Vagina (tissue), 2 donors: ENCODE data around the gene OCSTAMP.

ENCODE experiments used
- POLR2A ChIP-seq, 2 donors: fragments of 450-650 bp; IDR thresholded peaks; one replicate each; pipeline ENCODE4 v1.6.1; 2017; ENCODE audit warnings: antibody characterized with exemption in 2 of 2, mild to moderate bottlenecking in 2 of 2, moderate library complexity in 2 of 2
- POLR2AphosphoS5 ChIP-seq, 2 donors: sonication (generic); formaldehyde crosslinking; IDR thresholded peaks; one replicate each; pipeline ENCODE4 v1.9.0; 2017; ENCODE audit warnings: antibody characterized with exemption in 2 of 2, mild to moderate bottlenecking in 2 of 2, low read depth in 1 of 2; ENCODE audit not compliant: insufficient read depth in 1 of 2
- TF ChIP-seq, protein P1 (sequence below), 3 experiments: fragments of 450-650 bp in 2 of 3; fragments of 200-600 bp in 1 of 3; sonication (generic) in 1 of 3; IDR thresholded peaks; one replicate each; pipeline ENCODE4 v1.5.1; 2017 to 2019; ENCODE audit warnings: antibody characterized with exemption in 3 of 3, mild to moderate bottlenecking in 2 of 3, moderate library complexity in 2 of 3

DNA sequence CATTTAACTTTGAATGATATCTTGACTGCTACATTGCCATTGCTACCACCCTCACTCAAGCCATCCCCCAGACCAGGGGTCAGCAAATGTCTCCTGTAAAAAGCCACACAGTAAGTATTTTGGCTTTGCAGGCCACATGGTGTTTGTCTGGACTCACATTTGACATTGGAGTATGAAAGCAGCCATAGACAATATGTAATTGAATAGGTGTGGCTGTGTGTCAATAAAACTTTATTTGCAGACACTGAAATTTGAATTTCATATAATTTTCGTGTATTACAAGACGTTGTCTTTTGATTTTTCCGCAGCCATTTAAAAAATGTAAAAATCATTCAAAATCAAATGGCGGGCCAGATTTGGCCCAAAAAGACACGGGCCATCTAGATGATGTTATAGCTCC lies 36.3 kb upstream of the OCSTAMP start:
- TF ChIP-seq, protein P1, sequence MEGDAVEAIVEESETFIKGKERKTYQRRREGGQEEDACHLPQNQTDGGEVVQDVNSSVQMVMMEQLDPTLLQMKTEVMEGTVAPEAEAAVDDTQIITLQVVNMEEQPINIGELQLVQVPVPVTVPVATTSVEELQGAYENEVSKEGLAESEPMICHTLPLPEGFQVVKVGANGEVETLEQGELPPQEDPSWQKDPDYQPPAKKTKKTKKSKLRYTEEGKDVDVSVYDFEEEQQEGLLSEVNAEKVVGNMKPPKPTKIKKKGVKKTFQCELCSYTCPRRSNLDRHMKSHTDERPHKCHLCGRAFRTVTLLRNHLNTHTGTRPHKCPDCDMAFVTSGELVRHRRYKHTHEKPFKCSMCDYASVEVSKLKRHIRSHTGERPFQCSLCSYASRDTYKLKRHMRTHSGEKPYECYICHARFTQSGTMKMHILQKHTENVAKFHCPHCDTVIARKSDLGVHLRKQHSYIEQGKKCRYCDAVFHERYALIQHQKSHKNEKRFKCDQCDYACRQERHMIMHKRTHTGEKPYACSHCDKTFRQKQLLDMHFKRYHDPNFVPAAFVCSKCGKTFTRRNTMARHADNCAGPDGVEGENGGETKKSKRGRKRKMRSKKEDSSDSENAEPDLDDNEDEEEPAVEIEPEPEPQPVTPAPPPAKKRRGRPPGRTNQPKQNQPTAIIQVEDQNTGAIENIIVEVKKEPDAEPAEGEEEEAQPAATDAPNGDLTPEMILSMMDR (IDR thresholded peaks at IDR 0.05) = no peak
- TF ChIP-seq POLR2AphosphoS5 (IDR thresholded peaks at IDR 0.05; ENCODE audit: insufficient read depth in 1 of 2, low read depth in 1 of 2) (no peak), POLR2A (IDR thresholded peaks at IDR 0.05) (no peak)
